HG03469 (cell line): Measurements from ENCODE around the gene GGT6.

Source experiments
- ATAC-seq: cut with Tn5 transposase; IDR thresholded peaks from one replicate; pipeline ENCODE4 v1.9.1; 2021; ENCODE audit warnings: mild to moderate bottlenecking, moderate library complexity, moderate number of reproducible peaks; ENCODE audit not compliant: unreplicated experiment

GGT6 gene

GRCh38 chr17:4554997-4555799, 5.2 kb downstream of the GGT6 start, which contains the start of gene MYBBP1A:
Gene MYBBP1A (minus strand): TSS chr17:4555384. CDS start chr17:4555324, 60 bp downstream.
- peak; percentile 60 for ATAC-seq

GRCh38 chr17:4554441-4554996, 5.9 kb downstream of the GGT6 start:
- no peak for ATAC-seq

GRCh38 chr17:4553669-4554068, 6.7 kb downstream of the GGT6 start:
- no peak for ATAC-seq

GRCh38 chr17:4551796-4552525, 8.4 kb downstream of the GGT6 start:
- ATAC-seq: no peak

- ATAC-seq: no peak
These were observed 9.2 kb downstream of the GGT6 start for GRCh38 chr17:4551141-4551540.

- ATAC-seq: no peak
These were observed 9.8 kb downstream of the GGT6 start for GRCh38 chr17:4550534-4551039.

- ATAC-seq: no peak
These were observed 10.4 kb downstream of the GGT6 start for GRCh38 chr17:4549781-4550533.

GRCh38 chr17:4548721-4549531, 11.5 kb downstream of the GGT6 start:
- no peak for ATAC-seq

GRCh38 chr17:4548061-4548461, 12.3 kb downstream of the GGT6 start:
- no peak for ATAC-seq

- no peak for ATAC-seq
These were observed 13.1 kb downstream of the GGT6 start for GRCh38 chr17:4547118-4547906.

- no peak for ATAC-seq
These were observed 15.0 kb downstream of the GGT6 start for GRCh38 chr17:4545217-4545951.

GRCh38 chr17:4544951-4545216, 15.5 kb downstream of the GGT6 start:
- no peak for ATAC-seq

GRCh38 chr17:4544135-4544950, 16.0 kb downstream of the GGT6 start:
- no peak for ATAC-seq

GRCh38 chr17:4543557-4544026, 16.8 kb downstream of the GGT6 start:
- no peak for ATAC-seq

GRCh38 chr17:4542726-4543191, 17.6 kb downstream of the GGT6 start:
- no peak for ATAC-seq

- no peak for ATAC-seq
These were observed 18.2 kb downstream of the GGT6 start for GRCh38 chr17:4542003-4542725.
